Mammary epithelial cell (primary cell): Measurements from ENCODE around the gene LDLRAD4.

Experiments used
- EZH2 ChIP-seq: IDR thresholded peaks from 2 replicates; pipeline ENCODE4 v1.6.1; 2012; ENCODE audit warnings: low read length, inconsistent platforms, borderline replicate concordance
- TF ChIP-seq, protein P1 (sequence below), 2 donors: IDR thresholded peaks in 1 of 2; conservative IDR thresholded peaks in 1 of 2; 2 replicates each; pipeline ENCODE4 v1.5.1; 2011 to 2012; ENCODE audit warnings: inconsistent platforms in 2 of 2, low read length in 2 of 2, mild to moderate bottlenecking in 2 of 2, control low read depth in 1 of 2, low read depth in 1 of 2; ENCODE audit not compliant: insufficient read depth in 1 of 2; ENCODE audit errors: extremely low read depth in 1 of 2

DNA sequence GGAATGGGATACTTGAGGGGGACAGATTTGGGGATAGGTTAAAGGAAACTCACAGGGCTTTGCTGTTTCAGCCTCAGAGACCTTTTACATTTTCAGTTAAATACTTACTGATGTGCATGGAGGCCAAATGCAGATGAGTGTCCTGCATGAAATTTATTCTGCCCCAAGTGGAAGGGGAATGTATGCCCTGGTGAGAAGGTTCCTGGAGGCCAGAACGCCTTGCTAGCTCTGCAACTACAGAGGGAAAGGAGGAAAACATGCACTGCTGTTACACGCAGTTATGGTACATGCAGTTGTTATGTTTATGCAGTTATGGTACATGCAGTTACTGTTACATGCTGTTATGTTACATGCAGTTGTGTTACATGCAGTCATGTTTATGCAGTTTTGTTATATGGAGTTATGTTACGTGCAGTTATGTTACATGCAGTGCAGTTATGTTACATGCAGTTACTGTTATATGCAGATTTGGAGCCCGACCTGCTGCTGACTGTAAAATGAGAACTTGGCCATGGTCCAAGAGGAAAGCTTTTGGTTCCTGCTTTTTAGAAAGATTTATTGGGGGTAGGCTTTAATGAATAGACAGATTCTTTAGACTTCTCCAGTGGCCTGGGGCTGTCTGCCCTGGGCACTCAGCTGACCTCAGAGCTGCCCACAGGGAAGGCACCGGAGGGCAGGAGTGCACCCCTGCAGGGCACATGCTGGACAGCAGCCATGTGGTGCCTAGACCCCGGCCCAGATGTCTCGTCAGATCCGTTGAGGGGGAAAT lies 84.1 kb downstream of the LDLRAD4 start:
- no peak for TF ChIP-seq EZH2
- TF ChIP-seq, protein P1, sequence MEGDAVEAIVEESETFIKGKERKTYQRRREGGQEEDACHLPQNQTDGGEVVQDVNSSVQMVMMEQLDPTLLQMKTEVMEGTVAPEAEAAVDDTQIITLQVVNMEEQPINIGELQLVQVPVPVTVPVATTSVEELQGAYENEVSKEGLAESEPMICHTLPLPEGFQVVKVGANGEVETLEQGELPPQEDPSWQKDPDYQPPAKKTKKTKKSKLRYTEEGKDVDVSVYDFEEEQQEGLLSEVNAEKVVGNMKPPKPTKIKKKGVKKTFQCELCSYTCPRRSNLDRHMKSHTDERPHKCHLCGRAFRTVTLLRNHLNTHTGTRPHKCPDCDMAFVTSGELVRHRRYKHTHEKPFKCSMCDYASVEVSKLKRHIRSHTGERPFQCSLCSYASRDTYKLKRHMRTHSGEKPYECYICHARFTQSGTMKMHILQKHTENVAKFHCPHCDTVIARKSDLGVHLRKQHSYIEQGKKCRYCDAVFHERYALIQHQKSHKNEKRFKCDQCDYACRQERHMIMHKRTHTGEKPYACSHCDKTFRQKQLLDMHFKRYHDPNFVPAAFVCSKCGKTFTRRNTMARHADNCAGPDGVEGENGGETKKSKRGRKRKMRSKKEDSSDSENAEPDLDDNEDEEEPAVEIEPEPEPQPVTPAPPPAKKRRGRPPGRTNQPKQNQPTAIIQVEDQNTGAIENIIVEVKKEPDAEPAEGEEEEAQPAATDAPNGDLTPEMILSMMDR (conservative IDR thresholded peaks at IDR 0.05 in 1 of 2, IDR thresholded peaks at IDR 0.05 in 1 of 2; ENCODE audit: extremely low read depth in 1 of 2, insufficient read depth in 1 of 2, low read depth in 1 of 2, low read length in 2 of 2) = no peak
